ENCODE data around the gene LCTL. TPM values are rescaled to one million over a fixed set of nuclear protein-coding genes. Genes with fewer than 3 reads are reported as not detected.
"Not testable (repeated sequence)": the region's sequence is repeated elsewhere in the genome, so short reads cannot be mapped to it uniquely, and the experiment has no call there.

The LCTL gene
- total RNA-seq, 4 donors from 2014 or later, result not detected

- ATAC-seq (ENCODE audit: low FRiP score), result no peak
- TF ChIP-seq, protein P1, sequence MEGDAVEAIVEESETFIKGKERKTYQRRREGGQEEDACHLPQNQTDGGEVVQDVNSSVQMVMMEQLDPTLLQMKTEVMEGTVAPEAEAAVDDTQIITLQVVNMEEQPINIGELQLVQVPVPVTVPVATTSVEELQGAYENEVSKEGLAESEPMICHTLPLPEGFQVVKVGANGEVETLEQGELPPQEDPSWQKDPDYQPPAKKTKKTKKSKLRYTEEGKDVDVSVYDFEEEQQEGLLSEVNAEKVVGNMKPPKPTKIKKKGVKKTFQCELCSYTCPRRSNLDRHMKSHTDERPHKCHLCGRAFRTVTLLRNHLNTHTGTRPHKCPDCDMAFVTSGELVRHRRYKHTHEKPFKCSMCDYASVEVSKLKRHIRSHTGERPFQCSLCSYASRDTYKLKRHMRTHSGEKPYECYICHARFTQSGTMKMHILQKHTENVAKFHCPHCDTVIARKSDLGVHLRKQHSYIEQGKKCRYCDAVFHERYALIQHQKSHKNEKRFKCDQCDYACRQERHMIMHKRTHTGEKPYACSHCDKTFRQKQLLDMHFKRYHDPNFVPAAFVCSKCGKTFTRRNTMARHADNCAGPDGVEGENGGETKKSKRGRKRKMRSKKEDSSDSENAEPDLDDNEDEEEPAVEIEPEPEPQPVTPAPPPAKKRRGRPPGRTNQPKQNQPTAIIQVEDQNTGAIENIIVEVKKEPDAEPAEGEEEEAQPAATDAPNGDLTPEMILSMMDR (IDR thresholded peaks at IDR 0.05), result no peak
Measured at GRCh38 chr15:66592505-66593218, 26.9 kb upstream of the LCTL start.

DNA sequence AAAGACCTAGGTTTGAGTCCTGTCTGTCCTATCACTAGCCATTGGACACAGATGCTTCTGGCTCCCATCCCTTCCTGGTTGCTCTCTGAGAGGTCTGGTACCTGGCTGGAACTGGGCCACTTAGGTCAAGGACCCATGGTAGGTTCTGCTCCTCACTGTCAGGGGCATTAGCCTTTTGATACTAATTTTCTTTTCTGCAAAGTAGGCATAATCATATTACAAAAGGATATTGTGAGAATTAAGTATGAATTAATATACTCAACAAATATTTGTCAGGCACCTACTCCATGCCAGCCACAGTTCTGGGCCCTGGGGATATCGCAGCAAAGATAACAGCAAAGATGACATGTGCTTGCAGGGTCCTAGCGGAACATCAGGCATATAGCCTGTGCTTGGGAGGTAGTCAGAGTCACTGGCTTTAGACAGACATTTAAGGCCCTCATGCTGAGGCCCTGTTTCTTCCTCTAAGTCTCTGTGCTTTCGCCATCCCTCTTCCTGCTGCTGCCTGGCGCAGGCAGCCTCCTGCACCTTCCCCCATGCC lies 25.6 kb upstream of the LCTL start:
- ATAC-seq (ENCODE audit: low FRiP score) (no peak), DNase-seq (ENCODE audit: low spot score) (no peak)
- TF ChIP-seq, protein P1 (IDR thresholded peaks at IDR 0.05), result no peak

More at GRCh38 chr15:66592505-66593218, 26.9 kb upstream of the LCTL start:
- DNase-seq (ENCODE audit: low spot score), result no peak

DNA sequence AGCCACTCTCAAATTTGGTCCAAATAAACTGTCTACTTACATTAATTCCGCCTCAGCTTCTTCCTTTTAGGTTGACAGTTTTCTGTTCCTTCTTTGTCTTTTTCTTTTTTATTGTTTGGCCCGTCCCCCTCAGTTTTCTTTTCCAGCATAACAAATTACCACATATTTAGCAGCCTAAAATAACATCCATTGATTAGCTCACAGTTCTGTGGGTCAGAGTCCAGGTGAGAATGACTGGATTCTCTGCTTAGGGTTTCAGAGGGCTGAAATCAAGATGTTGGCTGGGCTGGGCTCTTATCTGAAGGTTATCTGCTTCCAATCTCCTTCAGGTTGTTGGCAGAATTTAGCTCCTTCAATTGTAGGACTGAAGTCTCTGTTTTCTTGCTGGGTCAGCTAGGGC lies 24.6 kb upstream of the LCTL start:
- no peak for ATAC-seq (ENCODE audit: low FRiP score)
- TF ChIP-seq, protein P1 (IDR thresholded peaks at IDR 0.05), result no peak
- DNase-seq (ENCODE audit: low spot score), result no peak

GRCh38 chr15:66589429-66589828 lies 23.6 kb upstream of the LCTL start:
- ATAC-seq (ENCODE audit: low FRiP score); DNase-seq (ENCODE audit: low spot score): not testable (repeated sequence)

- TF ChIP-seq, protein P1 (IDR thresholded peaks at IDR 0.05), result no peak
- ATAC-seq (ENCODE audit: low FRiP score) (no peak), DNase-seq (ENCODE audit: low spot score) (no peak)
Measured at GRCh38 chr15:66588971-66589370, 23.2 kb upstream of the LCTL start.

- DNase-seq (ENCODE audit: low spot score) (no peak), ATAC-seq (ENCODE audit: low FRiP score) (no peak)
- TF ChIP-seq, protein P1 (IDR thresholded peaks at IDR 0.05), result no peak
Measured at GRCh38 chr15:66588537-66588936, 22.7 kb upstream of the LCTL start.

DNA sequence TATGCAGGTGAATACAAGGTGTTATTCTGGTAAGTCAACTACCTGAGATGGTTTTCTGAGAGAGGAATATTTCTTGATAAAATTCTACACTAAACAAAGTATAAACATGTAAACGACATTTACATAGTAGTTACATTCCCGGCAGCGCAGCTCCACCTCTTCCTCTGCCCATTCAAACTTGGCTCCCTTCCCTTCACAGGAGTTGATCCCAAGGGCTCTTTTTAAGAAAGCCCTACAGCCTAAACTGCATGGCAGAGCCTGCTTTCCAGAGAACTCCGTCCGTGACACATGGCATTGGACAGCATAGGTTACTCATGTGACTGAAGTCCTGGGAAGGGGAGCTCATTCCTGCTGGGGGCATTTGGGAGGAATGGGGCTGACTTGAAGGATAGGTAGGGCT lies 22.0 kb upstream of the LCTL start:
- TF ChIP-seq, protein P1 (IDR thresholded peaks at IDR 0.05), result no peak
- ATAC-seq (ENCODE audit: low FRiP score) (no peak), DNase-seq (ENCODE audit: low spot score) (no peak)
